CD14-positive monocyte (primary cell): ENCODE measurements around the gene EEFSEC. TPM values are rescaled to one million over a fixed set of nuclear protein-coding genes. Genes with fewer than 3 reads are reported as not detected.

Source experiments
- DNase-seq, 3 donors: peaks; one replicate each; pipeline ENCODE4 v3.0.0-alpha.2; 2011 to 2022
- H2AFZ ChIP-seq: 2 replicates; pipeline ENCODE4 v1.6.0; 2012; ENCODE audit warnings: mild to moderate bottlenecking, low read depth, low read length, inconsistent platforms; ENCODE audit not compliant: insufficient read depth, poor library complexity, severe bottlenecking
- H3K27ac ChIP-seq, 2 donors: 1 replicate in 1 of 2; 2 replicates in 1 of 2; pipeline ENCODE4 v1.5.1; 2012 to 2013; ENCODE audit warnings: low read length in 2 of 2, control low read depth in 1 of 2, inconsistent platforms in 1 of 2, low read depth in 1 of 2, mild to moderate bottlenecking in 1 of 2
- H3K27me3 ChIP-seq, 2 donors: one replicate each; pipeline versions ENCODE4 v1.6.0 to v1.6.1; 2011 to 2013; ENCODE audit warnings: low read length in 2 of 2; ENCODE audit not compliant: control insufficient read depth in 2 of 2, insufficient read depth in 2 of 2
- H3K36me3 ChIP-seq, 2 donors: replicated peaks in 1 of 2; 1 replicate in 1 of 2; 2 replicates in 1 of 2; pipeline versions ENCODE4 v1.5.1 to v1.6.1; 2012 to 2013; ENCODE audit warnings: low read length in 2 of 2, control low read depth in 1 of 2, inconsistent platforms in 1 of 2, mild to moderate bottlenecking in 1 of 2; ENCODE audit not compliant: insufficient read depth in 2 of 2, control insufficient read depth in 1 of 2
- H3K4me1 ChIP-seq, 2 donors: 1 replicate in 1 of 2; 2 replicates in 1 of 2; pipeline versions ENCODE4 v1.5.1 to v1.6.1; 2012 to 2013; ENCODE audit warnings: low read length in 2 of 2, control low read depth in 1 of 2, inconsistent platforms in 1 of 2, mild to moderate bottlenecking in 1 of 2, moderate library complexity in 1 of 2; ENCODE audit not compliant: insufficient read depth in 2 of 2, control insufficient read depth in 1 of 2
- H3K4me2 ChIP-seq: replicated peaks from 2 replicates; pipeline ENCODE3; 2012; ENCODE audit warnings: low read length, moderate library complexity, mild to moderate bottlenecking; ENCODE audit not compliant: poor library complexity, severe bottlenecking; ENCODE audit errors: extremely low read depth
- H3K4me3 ChIP-seq, 3 experiments: fragments of 200-600 bp in 1 of 3; sonication (generic) in 1 of 3; replicated peaks in 1 of 3; 1 replicate in 2 of 3; 2 replicates in 1 of 3; pipeline ENCODE4 v1.5.1; 2011 to 2013; ENCODE audit warnings: low read length in 3 of 3, mild to moderate bottlenecking in 3 of 3, control low read depth in 2 of 3, low read depth in 2 of 3, inconsistent platforms in 1 of 3, moderate library complexity in 1 of 3
- H3K79me2 ChIP-seq: 2 replicates; pipeline ENCODE4 v1.6.0; 2012; ENCODE audit warnings: mild to moderate bottlenecking, control low read depth, inconsistent platforms, low read length, moderate library complexity; ENCODE audit not compliant: insufficient read depth
- H3K9ac ChIP-seq: 2 replicates; pipeline ENCODE4 v1.6.0; 2017; ENCODE audit warnings: low read length, mild to moderate bottlenecking; ENCODE audit not compliant: insufficient read depth, poor library complexity, severe bottlenecking
- H3K9me3 ChIP-seq, 2 donors: replicated peaks in 1 of 2; 1 replicate in 1 of 2; 2 replicates in 1 of 2; pipeline versions ENCODE4 v1.5.1 to v1.6.1; 2012 to 2013; ENCODE audit warnings: low read length in 2 of 2, control low read depth in 1 of 2; ENCODE audit not compliant: control insufficient read depth in 1 of 2, insufficient read depth in 1 of 2
- H4K20me1 ChIP-seq: 2 replicates; pipeline ENCODE4 v1.6.0; 2012; ENCODE audit warnings: mild to moderate bottlenecking, low read length, control low read depth, moderate library complexity; ENCODE audit not compliant: insufficient read depth
- H3K27ac Mint-ChIP-seq, 7 donors: one replicate each; pipeline ENCODE4 v1.8.0; 2020; ENCODE audit warnings: mild to moderate bottlenecking in 7 of 7, mixed read lengths in 7 of 7, moderate library complexity in 6 of 7, inconsistent platforms in 2 of 7
- H3K27me3 Mint-ChIP-seq, 3 donors: one replicate each; pipeline ENCODE4 v1.8.0; 2021 to 2022; ENCODE audit warnings: low read depth in 3 of 3, mild to moderate bottlenecking in 3 of 3, mixed read lengths in 3 of 3, moderate library complexity in 3 of 3, inconsistent platforms in 1 of 3
- H3K36me3 Mint-ChIP-seq, 2 donors: one replicate each; pipeline ENCODE4 v1.8.0; 2020; ENCODE audit warnings: mixed read lengths in 2 of 2, inconsistent platforms in 1 of 2, mild to moderate bottlenecking in 1 of 2
- H3K4me1 Mint-ChIP-seq: one replicate; pipeline ENCODE4 v1.8.0; 2020; ENCODE audit warnings: mild to moderate bottlenecking, mixed read lengths
- H3K4me3 Mint-ChIP-seq, 2 donors: one replicate each; pipeline ENCODE4 v1.8.0; 2020; ENCODE audit warnings: mild to moderate bottlenecking in 2 of 2, mixed read lengths in 2 of 2, moderate library complexity in 1 of 2
- H3K9me3 Mint-ChIP-seq, 7 donors: one replicate each; pipeline ENCODE4 v1.8.0; 2020 to 2022; ENCODE audit warnings: mixed read lengths in 7 of 7, mild to moderate bottlenecking in 6 of 7, moderate library complexity in 6 of 7, inconsistent platforms in 2 of 7
- CTCF ChIP-seq: fragments of 200-600 bp; IDR thresholded peaks from one replicate; pipeline ENCODE4 v1.8.0; 2022; ENCODE audit warnings: antibody characterized with exemption, mild to moderate bottlenecking
- WGBS: methylation state at CpG from one replicate; pipeline ENCODE4 v1.1.5; 2013; ENCODE audit warnings: missing lambda C conversion rate; ENCODE audit not compliant: insufficient coverage; 5-methylcytosine and 5-hydroxymethylcytosine counted together
- intact Hi-C, 2 donors: fragments of 100-400 bp; cut with micrococcal nuclease; formaldehyde crosslinking; loops; one replicate each; pipeline versions ENCODE4 v1.15.0 to v1.15.1; 2023
- polyA plus RNA-seq, 3 donors: library from polyadenylated mRNA; depleted of rRNA in 1 of 3; unstranded in 2 of 3; stranded (reverse) in 1 of 3; fragments of 300-500 nt in 2 of 3; fragments of >200 nt in 1 of 3; fragmentation: Illumina TruSeq in 2 of 3; gene quantifications; 1 replicate in 2 of 3; 2 replicates in 1 of 3; pipeline ENCODE4 v1.2.3, GENCODE V29; 2012 to 2021

EEFSEC gene
- polyA plus RNA-seq, 3 donors, result 13.3 to 14.9 (median 14.9) TPM

GRCh38 chr3:128324911-128325592 is 171.8 kb downstream of the EEFSEC start:
- intact Hi-C loops, result loop anchor here in 1 of 2 donors (10.0 kb wide), 1 partner anchor 230 kb away; no protein-coding TSS in a partner anchor
- Mint-ChIP-seq H3K9me3 (peaks cover 0 to 2% (median 0%) of the 10 kb centered on the region in 7 donors), H3K4me3 (no peak overlapping the region), H3K36me3 (peaks cover 8 to 13% of the 10 kb centered on the region in 2 donors), H3K27me3 (peaks cover 0 to 2% (median 0%) of the 10 kb centered on the region in 3 donors), H3K4me1 (peaks cover 11% of the 10 kb centered on the region), H3K27ac (peak overlapping the region in 4 of 7 donors; percentile 15 to 67 (median 40))
- Histone ChIP-seq H4K20me1 (no peaks in the 10 kb centered on the region), H3K9ac (no peak overlapping the region), H3K79me2 (no peaks in the 10 kb centered on the region), H3K36me3 (peaks cover 0 to 9% of the 10 kb centered on the region in 2 donors), H3K4me2 (no peak overlapping the region), H3K9me3 (no peaks in the 10 kb centered on the region), H3K4me1 (no peaks in the 10 kb centered on the region), H3K27me3 (no peaks in the 10 kb centered on the region), H3K4me3 (no peak overlapping the region), H2AFZ (no peak overlapping the region), H3K27ac (no peak overlapping the region)
- no peak for DNase-seq
- TF ChIP-seq CTCF, result no peak
- WGBS, result 87% methylated on average over 6 of the region's 8 CpGs

GRCh38 chr3:128326051-128326823 is 173.0 kb downstream of the EEFSEC start:
- Mint-ChIP-seq H3K4me3 (no peak overlapping the region), H3K27ac (no peak overlapping the region), H3K36me3 (peaks cover 8 to 13% of the 10 kb centered on the region in 2 donors), H3K9me3 (peaks cover 0 to 2% (median 0%) of the 10 kb centered on the region in 7 donors), H3K27me3 (no peaks in the 10 kb centered on the region), H3K4me1 (peaks cover 11% of the 10 kb centered on the region)
- no peaks in the 10 kb centered on the region for H4K20me1 ChIP-seq
- H3K4me1 ChIP-seq, result no peaks in the 10 kb centered on the region
- H3K4me2 ChIP-seq, result no peak overlapping the region
- H2AFZ ChIP-seq, result no peak overlapping the region
- H3K27me3 ChIP-seq, result no peaks in the 10 kb centered on the region
- no peaks in the 10 kb centered on the region for H3K79me2 ChIP-seq
- WGBS, result 100% methylated on average over 1 of the region's 4 CpGs
- TF ChIP-seq CTCF, result no peak
- no peak overlapping the region for H3K27ac ChIP-seq
- H3K4me3 ChIP-seq, result no peak overlapping the region
- H3K9me3 ChIP-seq, result no peaks in the 10 kb centered on the region
- intact Hi-C loops, result loop anchor here in 1 of 2 donors (10.0 kb wide), 1 partner anchor 231 kb away; no protein-coding TSS in a partner anchor
- DNase-seq, result no peak
- H3K36me3 ChIP-seq, result peaks cover 0 to 5% of the 10 kb centered on the region in 2 donors
- no peak overlapping the region for H3K9ac ChIP-seq
